NCI-H526 (cell line): ENCODE results near the gene ODC1.
"Not testable (repeated sequence)": the region's sequence is repeated elsewhere in the genome, so short reads cannot be mapped to it uniquely, and the experiment has no call there.

ENCODE experiments used
- DNase-seq, 2 experiments: peaks; one replicate each; lab custom pipeline; 2025; lab: John Stamatoyannopoulos, UW

ODC1 gene

DNA sequence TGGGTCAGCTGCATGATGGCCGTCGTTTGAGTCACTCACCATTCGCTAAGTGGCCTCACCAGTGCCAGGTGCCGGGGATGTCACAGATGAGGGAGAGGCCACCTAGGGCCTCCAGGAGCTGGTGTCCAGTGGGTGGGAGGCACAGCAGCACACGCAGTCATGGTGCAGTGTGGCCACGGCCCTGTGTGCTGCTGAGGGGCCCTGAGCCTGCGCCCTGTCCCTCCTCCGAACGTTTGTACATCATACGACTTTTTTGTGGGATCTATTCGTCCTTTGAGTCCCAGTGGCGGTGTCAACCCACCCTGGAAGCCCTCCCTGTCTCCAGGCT, 30.1 kb upstream of the ODC1 start:
- DNase-seq, result no peak

DNA sequence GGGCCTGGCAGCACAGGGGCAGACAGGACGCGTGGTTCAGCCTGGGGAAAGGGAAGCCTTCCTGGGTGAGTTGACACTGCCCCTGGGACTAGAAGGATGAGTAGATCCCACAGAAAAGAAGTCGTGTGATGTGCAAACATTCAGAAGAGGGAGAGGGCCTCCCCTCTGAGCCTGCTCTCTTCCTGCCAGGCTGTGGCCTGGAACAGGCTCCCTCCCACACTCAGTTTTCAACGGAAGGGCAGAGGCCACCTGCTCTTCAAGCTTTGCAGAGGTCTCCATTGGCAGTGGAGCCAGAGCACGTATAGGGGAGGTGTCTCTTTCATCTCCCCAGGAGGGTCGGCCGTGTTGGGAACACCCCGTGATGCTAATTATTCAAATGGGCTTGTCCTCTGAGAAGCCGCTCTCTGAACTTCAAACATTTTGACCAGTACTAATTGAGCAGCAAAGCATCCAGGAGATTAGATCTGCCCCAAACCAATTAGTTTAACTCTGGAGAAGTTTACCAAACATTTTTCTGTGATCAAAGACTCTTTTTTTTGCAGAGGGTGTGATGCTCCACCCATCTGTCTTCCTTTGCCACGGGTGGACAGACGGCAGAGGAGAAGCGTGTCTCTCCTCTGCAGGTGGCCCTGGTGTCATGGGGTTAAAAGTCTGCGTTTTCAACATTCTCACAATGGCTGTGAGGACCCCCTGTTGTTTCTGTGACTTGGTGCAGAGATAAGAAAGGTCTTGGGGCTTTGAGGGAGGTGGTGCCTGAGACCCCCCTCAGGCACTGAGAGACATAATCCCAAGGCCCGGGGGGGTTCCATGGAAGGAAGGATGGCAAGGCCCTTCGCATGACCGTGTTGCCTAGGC, 29.5 kb upstream of the ODC1 start:
- DNase-seq, result peak in 1 of 2 experiments; percentile 38

DNA sequence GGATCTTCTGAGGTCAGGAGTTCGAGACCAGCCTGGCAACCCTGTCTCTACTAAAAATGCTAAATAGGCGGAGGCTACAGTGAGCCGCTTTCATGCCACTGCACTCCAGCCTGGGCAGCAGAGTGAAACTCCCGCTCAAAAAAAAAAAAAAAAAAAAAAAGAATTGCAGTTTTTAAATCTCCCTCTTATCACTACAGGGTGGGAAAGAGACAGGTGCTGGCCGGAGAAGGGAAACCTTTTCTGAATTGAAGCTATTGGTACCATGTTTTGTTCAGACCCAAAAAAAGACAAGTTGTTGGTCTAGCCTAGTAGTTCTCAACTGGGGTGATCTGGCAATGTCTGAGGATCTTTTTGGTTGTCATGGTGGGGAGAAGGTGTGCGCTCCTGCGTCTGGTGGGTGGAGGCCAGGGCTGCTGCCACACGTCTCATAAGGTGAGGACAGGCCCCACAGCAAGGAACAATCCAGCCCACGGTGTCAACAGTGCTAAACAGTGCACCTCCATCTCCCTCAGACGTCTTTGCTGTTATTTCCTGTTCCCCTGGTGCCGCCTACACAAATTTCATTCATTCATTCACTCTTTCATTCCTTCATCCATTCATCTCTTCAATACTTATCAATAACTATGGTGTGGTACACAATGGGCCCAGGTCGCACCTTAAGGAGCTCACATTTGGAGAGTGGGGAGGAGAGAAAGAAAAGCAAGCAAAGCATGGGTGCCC, 28.8 kb upstream of the ODC1 start:
- DNase-seq, result no peak

DNA sequence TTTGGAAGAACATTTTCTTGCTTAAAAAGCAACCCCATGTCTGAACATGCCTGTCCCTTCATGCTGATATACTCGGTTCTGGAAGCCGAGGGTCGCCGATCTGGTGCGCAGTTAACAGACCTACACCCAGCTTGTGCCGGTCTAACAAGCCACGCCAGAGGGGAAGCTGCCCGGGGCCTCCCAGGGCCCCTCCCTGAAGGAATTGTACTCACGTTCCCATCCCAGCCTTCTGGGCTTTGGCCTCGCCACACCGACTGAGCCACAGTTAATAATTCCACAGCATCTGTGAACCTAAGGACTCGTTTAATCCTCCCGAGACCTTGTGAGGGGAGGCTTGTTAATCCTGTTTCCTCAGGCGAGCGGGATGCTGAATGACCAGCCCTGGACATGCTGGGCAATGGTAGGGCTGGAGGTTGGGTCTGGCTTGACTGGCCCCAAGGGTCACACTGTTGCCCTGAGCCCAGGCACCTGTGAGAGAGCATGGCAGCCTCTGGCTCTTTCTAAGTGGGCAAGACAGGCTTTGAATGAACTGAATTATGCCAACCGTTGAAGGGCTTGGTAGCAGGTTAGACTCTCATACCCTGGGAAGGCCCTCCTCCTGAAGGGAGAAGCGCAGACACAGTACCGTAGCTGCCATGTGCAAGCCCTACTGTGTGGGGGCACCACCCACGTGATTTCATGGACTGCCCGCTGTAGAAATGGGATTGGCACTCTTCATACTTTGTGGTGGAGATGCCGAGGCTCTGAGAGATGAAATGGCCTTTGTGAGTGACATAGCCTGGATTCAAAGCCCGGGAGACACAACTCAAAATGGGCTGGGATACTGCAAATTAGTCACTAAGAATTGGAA, 27.9 kb upstream of the ODC1 start:
- no peak for DNase-seq

DNA sequence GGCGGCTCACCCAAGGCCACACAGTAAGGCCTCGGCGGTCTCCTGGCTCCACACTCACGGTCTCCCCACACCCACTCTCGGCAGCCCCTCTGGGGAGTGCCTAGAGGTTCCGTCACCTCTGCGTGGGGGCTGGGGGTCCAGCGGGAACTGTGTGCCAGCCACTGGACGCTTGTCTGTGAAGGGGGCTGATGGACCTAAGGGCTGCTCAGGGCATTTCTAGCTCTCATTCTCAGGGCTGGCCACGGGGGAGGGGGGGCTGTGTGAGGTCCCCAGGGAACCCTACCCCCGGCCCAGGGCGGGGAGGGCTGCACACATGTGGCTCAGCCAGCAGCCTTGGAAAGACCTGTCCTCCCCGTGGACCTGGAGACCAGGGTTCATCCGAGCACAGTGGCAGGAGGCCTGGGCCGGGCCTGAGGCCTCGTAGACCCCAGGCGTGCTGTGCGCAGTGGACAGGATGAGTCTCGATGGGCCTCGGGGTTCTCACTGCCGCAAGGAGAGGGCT, 27.1 kb upstream of the ODC1 start:
- no peak for DNase-seq

DNA sequence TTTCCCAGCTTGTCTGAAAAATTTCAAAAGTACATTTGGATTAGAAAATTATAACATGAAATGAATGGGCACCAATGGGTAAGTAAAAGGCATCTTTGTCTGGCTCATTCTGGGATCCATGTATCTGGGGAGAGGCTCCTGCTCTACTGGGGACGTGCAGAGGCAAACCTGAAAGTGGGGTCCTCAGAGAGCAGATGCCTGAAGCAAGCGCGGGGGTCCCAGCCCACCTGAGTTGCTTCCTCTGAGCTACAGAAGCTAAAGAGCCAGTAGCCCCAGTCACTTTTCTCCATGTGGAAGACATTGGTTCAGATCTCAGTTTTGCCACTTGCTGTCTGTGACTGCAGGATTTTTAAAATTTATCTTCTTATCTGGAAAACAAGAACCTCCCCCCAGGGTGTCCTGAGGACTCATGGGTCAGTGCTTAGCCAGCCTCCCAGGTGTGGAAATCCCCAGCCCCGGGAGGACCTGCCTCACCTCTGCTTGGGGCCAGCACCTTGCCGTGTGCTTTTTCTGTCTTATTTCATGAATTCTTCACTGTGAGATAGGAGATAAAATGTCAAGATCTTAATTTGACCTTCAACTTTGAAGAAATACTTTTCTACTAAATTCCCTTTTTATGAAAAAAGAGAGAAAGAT, 25.1 kb upstream of the ODC1 start:
- no peak for DNase-seq

DNA sequence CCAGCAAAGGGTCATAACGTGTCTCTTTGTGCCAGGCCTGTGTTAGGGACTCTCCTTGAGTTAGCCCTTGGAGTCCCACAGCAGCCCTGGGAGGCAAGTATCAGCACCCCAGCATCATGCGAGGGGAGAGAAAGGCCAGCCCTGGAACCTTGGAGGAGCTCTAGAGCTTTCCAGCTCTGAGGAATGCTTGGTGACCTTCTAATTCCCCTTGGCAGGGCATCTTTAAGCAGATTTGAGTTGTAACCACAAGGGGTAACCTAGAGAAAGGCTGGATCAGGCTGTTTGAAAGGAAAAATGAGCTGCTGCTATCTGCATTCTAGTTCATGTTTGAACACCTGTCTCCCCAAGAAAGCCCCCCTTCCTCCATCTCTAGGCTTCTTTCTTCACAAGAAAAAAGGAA, 23.8 kb upstream of the ODC1 start:
- DNase-seq, result no peak

DNA sequence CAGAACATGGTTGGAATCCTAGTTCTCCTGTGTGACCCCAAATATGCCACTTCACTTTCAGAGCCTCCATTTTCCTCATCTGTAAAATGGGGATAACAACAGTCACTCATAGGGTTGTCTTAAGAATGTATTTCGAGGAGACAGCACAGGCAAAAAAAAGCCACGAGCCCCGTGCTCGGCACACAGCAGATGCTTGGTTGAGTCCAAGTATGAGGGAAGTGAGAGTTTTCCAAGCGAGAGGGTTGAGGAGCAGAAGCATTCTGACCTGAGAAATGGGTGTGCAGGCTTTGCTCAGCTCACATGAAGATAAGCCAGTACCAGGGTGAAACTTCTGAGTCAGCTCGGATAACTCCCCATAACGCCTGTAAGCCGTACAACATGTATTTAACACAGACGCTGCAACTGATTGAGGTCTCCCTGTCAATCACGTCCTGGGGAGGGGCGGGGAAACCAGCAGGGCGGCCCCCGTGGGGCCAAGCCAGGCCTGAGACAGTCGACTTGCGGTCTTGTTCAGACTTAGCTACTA, 23.0 kb upstream of the ODC1 start:
- DNase-seq, result no peak

DNA sequence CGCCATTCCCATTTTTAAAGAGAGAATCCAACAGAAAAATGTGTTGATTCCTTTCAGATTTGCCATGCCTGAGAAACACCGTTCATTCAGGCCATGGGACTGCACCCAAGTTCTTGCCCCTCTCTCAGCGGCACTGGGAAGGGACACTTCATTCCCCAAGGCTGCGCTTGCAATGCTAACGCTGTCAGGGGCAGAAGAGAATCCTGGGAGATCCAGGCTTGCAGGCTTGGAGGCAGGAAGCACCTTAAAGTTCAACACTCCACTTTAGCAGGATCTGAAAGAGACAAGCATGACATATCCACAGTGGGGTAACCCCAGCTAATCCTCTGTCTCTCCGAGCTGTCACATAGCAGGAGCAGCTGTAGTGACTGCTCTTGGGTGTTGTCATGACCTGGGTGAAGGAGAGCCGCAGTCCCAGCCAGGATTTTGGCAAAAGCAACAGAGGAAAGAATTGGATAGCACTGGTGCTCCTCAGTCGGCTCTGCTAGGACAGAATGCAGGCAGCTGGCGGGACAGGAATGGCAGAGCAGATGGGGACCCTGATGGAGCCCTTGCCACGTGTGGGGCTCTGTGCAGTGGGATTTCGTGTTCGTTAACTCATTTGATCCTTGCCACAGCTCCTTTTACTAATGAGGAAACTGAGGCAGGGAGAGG, 22.0 kb upstream of the ODC1 start:
- no peak for DNase-seq

DNA sequence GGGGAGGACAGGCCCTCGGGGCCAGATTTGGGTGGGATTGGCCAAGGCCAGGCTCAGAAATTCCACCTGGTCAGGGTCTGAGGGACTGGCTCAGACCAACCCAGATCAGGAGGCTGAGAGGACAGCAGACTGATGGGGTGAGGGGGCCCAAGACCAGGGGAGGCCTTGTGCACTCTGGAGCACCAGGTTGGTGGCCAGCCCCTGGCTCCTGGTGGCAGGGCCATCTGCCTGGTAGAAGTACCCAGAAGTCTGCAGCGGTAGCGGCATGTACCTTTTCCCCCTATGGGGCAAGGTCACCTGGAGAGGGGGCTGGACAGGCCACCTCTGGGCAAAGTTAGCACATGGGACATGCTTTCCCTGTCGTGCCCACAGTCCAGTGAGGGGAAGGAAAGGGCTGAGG, 21.2 kb upstream of the ODC1 start:
- DNase-seq, result no peak

DNA sequence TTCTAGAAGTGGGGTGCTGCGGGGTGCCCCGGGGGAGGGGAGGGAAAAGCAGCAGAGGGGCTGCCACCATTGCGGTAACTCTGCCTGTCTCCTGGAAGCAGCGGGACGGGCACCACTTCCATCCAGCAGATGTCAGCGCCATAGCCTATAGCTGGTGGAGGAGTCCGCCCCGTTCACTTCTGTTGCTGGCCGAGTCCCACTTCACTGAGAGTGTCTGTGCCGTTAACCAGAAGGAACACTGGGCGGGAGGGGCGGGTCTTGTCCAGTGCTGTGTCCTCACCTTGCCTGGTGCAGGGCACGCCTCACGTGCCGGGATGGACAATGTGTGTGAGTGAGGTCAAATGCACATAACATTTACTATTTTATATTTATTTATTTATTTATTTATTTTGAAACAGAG, 19.3 kb upstream of the ODC1 start:
- peak in 1 of 2 experiments; percentile 12 for DNase-seq

DNA sequence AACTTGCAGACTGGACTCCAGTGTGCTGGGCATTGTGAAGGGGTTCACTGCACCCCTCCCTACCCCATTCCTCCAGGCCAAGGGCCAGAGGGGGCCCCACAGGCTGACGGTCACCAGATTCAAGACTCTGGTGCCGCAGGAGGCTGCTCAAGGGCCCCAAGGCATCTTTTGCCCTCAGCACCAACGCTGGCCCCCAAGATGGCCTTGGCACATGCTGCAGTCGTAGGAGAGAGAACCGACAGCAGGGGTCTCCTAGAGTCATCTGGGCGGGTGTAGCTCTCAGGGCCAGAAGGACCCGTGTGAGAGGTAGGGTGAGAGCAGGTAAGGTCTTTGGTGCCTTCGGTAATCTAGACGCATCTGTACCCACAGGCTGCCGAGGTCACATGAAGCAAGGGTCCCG, 18.7 kb upstream of the ODC1 start:
- no peak for DNase-seq

DNA sequence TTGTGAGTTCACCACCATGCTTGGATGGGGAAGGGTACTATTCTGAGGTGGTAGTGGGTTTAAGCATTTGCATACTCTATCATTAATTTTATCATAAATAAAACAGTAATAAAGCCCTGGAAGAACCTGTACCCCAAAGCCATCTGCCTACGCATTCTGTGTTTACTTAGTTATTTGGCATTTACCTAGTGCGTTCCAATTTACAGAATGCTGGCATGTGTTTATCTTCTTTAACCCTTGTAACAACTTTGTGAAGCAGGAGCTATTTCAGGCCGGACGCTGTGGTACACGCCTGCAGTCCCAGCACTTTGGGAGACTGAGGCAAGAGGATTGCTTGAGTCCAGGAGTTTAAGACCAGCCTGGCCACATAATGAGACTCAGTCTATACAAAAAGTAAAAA, 17.8 kb upstream of the ODC1 start:
- peak in 1 of 2 experiments; percentile 56 for DNase-seq

DNA sequence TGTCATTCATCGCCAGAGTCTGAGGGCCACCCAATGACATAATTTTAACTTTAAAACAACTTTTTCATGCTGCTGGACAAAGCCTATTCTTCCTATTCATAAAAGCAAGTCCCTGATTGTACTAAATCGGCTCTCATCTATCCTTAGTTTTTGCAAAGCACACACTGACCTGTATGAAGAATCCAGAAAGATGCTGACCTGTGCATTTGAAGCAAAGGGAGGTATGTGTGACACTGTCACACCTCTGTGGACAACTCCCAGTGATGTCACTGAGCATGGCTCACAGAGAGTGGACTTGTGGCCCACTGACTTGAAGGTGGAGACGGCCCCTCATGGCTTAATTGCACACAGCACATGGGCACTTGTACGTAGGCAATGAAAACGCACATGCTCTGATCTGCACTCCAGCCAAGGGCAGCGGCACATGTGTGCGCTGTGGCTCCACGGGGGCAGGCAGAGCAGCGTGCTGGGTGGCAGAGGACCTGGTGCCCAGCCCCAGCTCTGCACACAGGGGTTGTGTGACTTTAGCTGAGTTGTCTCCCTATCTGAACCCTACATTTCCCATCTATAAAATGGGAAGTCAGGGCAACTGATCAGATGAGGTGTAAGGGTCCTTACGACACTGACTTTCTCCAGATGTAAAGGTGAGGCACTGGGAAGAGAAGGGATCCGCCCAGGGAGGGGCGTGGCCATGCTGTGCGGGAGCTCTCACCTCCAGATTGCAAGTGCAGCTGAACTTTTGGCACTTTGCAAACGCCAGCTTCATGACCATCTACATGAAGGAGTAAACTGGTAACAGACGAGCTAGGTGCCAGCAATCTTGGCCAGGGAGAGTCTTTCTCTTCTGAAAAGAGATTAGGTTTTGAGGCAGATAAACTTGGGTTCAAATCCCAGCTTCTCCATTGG, 14.3 kb upstream of the ODC1 start:
- DNase-seq, result no peak

DNA sequence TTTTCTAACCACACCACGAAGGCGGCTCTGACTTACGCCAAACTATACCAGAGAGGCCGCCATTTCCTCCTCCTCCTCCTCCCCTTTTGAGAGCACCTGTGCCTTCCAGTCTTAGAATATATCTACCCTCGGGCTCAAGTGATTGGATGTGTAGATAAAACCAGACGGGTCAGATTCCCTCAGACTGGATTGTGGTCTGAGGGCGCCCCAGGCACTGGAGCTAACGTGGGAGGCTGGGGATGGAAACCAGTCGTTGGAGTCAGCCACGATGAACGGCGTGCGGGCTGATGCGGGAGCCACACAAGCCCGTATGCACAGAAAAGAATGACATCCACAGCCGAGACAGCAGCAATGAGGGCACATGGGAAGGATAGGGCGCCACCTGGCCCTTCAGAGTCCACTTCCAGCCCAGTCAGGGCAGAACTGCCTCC, 12.3 kb upstream of the ODC1 start:
- DNase-seq, result no peak

DNA sequence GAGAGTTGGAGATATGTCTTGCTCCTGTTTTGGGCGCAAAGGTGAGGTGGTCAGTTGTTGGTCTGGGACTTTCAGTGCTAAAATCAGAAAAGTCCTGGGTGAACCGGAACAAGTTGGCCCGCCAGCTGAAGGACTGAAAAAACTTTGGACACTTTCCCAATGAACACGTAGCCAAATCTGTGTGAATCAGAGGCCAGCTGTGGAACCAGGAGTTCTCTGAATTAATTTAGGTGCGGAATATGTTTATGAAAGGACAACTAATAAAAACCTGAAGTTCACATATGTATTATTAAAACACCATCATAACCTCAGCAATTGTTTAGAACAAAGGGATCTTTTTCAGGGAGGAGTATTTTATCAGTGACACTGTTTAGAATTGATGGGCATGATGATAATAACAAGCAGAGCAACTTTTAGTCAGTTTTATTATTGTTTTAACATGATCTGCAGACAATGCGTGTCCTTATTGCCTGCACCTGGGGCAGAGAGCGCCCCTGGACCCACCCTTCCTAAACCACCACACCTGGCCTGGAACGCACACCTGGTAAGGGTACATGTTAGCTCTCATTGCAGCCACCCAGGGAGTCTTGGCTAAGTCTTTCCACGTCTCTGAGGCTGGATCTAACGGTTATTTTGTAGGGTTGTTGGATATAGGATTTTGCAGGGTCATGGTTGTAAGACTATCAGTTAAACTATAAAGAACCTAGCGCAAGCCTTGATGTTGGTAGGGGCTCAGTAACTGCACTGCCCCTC, 9.9 kb upstream of the ODC1 start:
- peak in 1 of 2 experiments; percentile 20 for DNase-seq

DNA sequence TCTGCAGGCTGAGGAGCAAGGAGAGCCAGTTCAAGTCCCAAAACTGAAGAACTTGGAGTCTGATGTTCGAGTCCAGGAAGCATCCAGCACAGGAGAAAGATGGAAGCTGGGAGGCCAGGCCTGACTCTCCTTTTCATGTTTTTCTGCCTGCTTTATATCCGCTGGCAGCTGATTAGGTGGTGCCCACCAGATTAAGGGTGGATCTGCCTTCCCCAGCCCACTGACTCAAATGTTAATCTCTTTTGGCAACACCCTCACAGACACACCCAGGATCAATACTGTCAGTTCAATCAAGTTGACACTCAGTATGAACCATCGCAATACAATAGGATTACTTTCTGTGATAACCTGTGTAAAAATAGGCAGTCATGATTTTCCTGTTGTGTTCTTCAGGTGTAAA, 9.1 kb upstream of the ODC1 start:
- DNase-seq, result not testable (repeated sequence)

DNA sequence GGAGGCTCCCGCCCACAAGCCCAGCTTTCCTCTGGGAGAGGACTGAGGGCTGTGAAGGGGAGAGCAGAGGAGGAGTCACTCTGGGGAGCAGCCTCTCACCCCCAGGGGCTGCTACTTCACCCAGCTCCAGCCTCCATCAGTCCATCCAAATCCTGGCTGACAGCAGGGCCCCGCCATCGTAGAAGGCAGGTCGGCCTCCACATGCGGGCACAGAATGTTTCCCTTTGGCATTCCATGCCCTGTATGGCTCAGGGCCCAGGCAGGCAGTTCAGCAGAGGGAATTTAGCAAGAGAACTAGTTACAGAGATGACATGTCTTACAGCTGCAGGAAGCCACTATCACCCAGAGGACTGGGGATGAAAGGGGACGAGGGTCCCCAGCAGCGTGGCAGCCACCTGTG, 6.4 kb upstream of the ODC1 start:
- no peak for DNase-seq

DNA sequence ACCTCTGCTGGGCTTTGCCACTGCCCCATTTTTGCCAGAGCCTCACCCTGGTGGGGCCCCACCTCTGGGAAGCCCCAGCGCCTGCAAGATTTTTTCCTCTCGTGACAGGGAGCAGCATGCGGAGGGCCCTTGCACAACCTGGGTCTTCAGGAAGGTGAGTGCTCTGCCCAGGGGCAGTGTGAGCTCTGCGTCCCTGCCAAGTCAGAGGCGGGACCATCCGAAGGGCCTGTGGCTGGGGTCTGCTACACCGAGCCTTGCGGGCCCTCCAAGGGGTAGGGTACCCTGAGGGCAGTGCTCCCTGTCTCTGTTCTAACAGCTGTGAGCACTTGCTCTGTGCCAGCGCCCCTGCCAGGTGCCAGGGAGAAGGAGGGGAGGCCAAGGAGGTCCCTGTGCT, 5.8 kb upstream of the ODC1 start:
- DNase-seq, result no peak
